GM11168 (cell line): ENCODE results near the gene BACH2.
"Not testable (repeated sequence)": the region's sequence is repeated elsewhere in the genome, so short reads cannot be mapped to it uniquely, and the experiment has no call there.

Experiments
- in situ Hi-C: fragments of 300-500 bp; cut with MboI; formaldehyde crosslinking; loops from one replicate; pipeline ENCODE4 v1.12.0; 2022; ENCODE audit warnings: low sequenced_read_pairs; ENCODE audit not compliant: unreplicated experiment

Gene BACH2

DNA sequence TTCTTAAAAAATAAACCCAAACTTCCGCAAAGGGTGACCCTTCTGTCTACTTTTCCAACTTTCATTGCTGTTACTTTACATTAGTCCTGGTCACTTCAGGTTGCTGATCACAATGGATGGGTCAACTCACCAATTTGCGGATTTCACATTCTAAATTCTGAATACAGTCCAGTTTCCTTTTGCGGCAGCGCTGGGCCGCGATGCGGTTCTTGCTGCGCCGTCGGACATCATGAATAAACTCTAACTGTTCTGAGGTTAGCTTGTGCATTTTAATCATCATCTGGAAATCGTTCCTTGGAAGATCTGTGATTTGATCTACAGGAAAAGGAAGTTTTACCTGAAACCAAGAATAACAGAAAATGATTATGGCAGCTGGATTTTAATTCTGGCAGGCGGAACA is 358.6 kb downstream of the BACH2 start:
- in situ Hi-C loops: loop anchor here (25.0 kb wide), 1 partner anchor 449 kb away; no protein-coding TSS in a partner anchor

DNA sequence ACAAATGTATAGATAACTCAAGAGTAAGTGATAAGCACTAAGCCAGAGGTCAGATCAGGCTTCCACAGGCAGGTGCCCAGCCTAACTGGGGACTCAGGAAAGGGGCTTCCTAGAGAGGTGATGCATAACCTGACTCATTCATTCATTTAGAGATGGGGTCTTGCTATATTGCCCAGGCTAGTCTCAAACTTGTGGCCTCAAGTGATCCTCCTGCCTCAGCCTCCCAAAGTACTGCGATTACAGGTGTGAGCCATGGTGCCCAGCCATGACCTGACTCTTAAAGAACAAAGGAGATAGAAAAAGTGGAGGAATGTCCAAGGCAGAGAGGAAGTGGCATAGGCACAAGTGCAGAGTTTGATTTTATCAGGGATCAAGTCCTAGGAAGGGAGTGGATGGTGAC is 360.5 kb downstream of the BACH2 start:
- in situ Hi-C loops: loop anchor here (25.0 kb wide), 1 partner anchor 451 kb away; no protein-coding TSS in a partner anchor

DNA sequence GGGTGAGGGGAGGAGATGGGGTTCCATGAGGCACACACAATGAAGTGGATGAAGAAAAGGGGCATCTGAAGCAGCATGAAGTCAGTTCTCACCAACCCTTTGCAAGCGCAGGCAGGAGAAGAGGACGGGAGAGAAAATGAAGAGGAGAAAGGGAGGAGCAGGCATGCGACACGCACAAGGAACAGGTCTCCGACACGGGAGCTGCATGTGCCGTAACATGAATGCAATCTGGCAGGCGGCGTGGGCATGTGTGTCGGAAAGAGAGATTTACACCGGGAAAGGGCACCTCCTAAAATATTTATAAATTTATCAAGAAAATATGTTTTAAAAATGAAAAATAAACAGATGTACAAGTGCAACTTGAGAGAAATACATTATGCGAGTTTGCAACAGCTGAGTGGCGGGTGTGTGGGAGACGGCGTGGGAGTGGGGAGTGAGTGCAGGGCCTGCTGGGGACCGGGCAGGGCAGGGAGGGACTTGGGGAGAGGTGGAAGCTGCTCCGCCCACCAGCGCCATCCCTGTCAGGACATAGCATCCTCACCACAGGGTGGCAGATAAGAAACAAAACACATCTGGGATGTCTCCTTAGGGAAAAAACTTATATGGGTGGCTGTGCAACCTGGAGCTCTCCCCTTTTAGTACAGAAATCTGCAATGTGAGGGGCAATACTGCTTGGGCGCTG is 361.8 kb downstream of the BACH2 start:
- in situ Hi-C loops: loop anchor here (25.0 kb wide), 1 partner anchor 452 kb away; no protein-coding TSS in a partner anchor

DNA sequence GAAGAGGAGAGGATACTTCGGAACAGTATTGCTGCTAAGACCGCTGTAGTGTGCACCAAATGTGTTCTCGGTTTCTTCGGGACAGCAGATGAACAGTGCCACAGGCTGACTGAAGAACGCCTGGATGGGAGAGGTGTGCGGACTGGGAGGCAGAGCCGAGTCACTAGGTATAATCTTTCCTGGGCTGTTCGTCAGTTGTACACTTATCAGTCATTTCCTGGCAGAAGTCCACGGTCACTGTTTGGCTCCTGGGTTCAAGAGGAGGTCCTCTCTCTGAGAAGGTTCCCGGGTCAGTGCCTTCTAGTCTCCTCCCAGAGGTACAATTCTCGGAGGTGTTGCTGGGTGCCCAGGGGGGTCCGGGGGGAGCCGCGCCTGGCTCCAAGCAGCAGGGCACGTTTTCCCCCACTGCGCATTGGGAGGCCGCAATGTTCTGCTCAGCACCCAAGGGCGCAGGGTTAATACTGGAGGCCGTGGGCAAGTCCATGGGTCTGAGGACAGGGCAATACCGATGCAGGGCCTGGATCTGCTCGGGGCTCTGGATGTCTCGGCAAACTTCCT is 364.3 kb downstream of the BACH2 start:
- in situ Hi-C loops: loop anchor here (25.0 kb wide), 1 partner anchor 455 kb away; no protein-coding TSS in a partner anchor

DNA sequence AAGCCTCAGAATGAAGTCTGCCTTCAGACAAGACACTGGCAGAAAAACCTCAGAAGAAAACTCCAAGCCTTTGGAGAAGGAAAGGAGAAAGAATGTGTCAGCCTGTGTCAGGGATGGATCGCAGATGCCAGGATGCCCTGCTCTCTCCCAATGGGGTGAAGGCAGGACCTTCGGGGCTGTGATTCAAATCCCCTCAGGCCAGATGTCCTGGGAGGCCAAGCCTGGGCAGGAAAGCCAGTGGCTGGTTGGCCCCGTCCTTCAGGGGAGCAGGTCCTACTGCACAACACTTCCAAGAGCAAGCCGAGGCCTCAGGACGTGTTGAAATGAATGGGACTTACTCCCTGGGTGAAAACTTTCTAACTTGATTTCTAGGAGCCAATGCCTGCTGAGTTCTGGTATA is 365.9 kb downstream of the BACH2 start:
- in situ Hi-C loops: loop anchor here (25.0 kb wide), 1 partner anchor 457 kb away; no protein-coding TSS in a partner anchor

DNA sequence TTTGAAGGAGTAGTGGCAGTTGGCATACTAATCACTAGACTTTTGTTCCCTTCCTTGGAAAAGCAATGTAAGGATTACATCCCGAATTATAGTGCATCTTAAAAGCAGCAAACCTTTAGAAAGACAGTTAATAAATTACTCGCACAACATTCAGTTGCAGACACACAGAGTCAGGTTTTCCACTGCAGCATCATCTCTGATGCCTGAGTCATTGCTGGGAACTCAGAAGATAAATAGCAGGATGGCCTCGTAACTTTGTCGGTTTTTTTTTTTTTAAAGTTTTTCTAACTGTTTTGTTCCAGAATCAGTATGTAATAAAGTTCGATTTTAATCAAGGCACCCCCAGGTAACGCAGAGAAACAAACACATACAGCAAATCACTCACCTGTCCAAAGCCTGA is 368.0 kb downstream of the BACH2 start:
- in situ Hi-C loops: loop anchor here (25.0 kb wide), 1 partner anchor 459 kb away; no protein-coding TSS in a partner anchor

DNA sequence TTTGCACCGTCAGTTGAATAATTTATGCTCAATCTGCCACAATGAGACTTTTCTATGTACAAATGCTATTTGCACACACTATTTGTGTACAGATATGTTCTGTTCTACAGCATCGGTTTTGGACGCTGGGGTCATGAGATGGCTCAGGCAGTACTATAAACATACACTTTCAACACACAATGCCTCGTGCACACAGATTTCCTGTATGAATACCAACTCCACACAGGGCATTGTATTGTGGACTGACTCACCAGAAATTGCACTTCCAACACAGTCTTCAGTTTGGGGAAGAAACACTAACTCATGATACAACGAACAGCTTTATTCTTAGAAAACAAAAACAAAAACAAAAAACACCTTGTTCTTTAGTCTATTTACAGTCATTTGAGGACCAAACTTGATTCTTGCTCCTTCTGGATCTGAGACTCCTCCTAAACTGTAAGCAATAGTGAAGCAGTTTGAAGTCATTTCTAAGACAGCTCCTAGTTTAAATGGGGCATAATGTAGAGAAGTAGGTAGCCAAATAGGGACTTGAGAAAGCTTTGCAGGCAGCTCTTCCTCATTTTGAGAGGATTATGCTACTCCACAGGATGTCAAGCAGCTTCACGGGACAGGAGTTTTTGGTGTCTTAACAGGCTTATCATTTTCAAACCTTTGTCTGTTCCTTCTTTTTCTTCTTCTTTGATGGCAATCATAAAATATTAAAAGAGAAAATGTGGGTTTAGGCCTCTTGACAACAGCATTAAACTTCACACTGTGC is 368.7 kb downstream of the BACH2 start:
- in situ Hi-C loops: loop anchor here (25.0 kb wide), 1 partner anchor 459 kb away; no protein-coding TSS in a partner anchor

DNA sequence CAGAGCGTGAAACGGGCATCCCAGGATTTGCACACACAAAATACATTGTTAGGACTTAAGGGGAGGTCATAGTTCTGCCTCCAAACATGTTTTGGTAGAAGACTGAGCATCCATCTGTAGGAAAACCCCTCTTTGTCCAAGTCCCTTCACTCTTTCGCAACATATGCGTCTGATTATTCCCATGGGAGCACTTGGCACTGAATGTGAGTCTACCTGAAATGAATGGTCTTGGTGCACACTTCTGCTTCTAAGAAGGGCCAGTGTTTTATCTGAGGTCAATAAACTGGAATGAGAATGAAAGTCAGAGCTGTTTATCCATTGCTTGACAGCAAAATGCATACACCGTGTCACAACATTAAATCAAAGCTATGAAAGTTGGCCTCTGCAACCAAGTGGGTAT is 369.4 kb downstream of the BACH2 start:
- in situ Hi-C loops: loop anchor here (25.0 kb wide), 1 partner anchor 460 kb away; no protein-coding TSS in a partner anchor

DNA sequence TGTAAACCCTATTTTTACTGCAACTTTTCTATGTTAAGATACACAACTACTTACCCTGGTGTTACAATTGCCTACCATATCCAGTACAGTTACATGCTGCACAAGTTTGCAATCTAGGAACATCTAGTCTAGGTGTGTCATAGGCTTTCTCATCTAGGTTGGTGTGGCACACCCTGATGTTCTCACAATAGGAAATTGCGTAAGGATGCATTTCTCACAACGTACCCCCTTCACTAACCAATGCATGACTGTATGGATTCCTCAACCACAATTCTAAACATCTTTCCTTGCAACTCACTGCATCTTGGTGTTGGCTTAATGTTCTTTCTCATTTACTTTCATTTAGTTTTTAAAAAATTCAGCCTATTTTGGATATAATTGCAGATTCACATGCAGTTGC is 370.8 kb downstream of the BACH2 start:
- in situ Hi-C loops: loop anchor here (25.0 kb wide), 1 partner anchor 461 kb away; no protein-coding TSS in a partner anchor

DNA sequence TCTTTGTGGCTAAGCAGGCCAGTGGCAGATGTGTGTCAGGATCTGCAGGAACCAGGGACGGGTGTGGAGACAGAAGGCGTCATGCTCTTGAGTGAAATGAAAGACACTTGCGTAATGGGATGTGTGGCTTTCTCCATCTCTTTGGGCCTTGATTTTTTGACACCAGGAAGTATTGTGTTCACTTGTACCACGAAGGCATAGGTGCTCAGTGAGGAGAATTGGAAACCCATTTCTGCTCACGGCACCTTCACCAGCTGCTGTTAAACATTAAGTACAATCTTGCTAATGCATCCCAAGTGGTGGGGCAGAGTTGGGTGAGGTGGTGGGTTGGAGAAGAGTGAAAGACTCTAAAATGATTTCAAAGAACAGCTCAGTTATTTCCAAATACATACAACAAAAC is 372.4 kb downstream of the BACH2 start:
- in situ Hi-C loops: no loop called here

DNA sequence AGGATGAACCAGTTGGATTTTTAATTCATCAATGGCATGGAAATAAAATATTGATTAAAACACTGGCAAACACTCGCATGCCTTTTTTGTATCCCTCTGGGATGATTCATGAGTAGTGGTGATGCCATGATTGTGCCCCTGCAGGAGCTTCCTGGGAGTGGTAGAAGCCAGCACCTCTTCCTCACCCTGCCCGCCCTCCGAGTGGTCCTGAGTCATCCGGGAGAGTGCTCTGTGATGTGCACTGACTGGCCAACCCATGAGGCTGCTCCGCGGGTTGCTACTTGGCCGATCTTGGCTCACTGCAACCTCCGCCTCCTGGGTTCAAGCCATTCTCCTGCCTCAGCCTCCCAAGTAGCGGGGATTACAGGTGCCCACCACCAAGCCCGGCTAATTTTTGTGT is 375.0 kb downstream of the BACH2 start:
- in situ Hi-C loops: no loop called here

DNA sequence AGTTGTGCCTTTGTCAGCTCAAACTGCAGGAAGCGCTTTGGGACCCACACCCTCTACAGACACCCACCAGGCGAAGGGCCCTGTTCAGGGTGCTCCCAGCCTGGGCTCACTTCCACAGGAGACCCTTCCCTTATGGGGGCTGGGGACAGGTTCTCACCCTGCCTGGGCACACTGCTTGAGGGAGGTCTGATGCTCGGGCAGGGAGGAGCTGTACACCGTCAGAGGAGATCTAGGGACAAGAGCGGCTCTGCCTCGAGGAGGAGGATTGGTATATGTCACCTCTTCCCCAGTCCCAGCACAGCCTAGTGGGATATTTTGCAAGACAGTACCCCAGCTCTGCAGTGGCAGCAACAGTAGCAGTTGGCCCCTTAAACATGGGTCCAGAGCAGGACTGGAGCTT is 375.4 kb downstream of the BACH2 start:
- in situ Hi-C loops: no loop called here

DNA sequence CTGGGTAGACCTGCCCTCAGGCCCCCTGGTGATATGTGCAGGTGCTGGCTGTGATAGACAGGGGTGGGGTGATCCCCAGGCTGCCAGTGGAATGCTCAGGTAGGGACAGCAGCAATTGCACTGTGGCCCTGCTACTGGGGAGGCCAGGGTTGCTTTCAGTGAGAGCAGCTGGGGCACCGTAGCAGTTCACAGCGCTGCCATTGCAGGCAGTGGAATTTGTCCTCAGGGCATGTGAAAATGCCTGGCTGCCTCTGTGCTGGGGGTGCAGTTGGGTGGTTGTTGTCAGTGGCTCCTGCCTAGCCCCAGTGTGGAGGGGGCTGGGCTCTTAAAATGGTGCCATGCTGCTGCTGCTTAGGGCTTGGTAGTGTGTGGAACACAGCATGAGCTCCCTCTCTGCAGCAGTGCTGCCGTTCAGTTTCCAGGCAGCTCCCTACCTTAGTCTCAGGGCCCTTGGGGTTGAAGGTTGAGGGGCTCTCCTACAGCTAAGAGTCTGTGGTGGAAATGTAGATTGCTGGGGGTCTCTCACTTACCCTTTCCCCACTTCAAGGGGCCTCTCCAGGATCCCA is 378.8 kb downstream of the BACH2 start:
- in situ Hi-C loops: no loop called here

DNA sequence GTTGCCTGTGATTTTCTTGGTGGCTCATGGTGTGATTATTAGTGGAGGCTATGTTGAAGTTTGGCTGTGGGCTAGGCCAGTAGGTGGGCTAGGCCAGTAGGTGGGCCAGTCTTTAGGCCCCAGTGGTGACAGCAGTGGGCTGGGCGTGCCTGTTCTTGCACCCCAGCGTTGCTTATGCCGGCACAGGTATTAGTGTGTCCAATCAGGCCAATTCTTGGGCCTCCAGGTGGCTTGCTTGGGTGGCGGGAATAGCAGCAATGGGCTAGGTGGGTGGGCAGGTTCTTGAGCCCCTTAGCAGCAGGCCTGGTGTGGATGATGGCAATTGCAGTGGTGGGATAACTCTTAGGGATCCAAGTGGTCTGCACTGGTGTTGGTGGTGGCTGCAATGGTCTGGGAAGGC is 379.4 kb downstream of the BACH2 start:
- in situ Hi-C loops: no loop called here

DNA sequence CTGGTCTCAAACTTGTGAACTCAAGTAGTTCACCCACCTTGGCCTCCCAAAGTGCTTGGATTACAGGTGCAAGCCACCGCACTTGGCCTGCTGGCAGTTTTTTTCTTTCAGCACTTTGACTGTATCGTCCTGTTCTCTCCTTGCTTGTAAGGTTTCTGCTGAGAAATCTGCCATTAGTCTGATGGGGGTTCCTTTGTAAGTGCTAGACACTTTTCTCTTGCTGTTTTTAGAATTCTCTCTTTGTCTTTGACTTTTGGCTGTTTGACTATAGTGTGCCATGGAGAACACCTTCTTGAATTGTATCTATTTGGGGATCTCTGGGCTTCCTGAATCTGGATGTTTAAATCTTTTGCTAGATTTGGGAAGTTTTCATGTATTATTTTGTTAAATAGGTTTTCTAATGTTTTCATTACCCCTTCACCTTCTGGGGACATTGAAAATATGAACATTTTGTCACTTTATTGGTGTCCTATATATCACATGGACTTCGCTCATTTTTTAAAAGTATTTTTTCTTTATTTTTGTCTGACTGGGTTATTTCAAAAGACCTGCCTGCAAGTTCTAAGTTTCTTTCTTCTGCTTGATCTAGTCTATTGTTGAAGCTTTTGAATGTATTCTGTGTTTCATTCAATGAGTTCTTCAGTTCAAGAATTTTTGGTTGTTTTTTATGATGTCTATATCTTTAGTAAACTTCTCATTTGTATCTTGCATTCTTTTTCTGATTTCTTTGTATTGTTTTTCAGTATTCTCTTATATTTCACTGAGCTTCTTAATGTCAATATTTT is 380.3 kb downstream of the BACH2 start:
- in situ Hi-C loops: no loop called here

DNA sequence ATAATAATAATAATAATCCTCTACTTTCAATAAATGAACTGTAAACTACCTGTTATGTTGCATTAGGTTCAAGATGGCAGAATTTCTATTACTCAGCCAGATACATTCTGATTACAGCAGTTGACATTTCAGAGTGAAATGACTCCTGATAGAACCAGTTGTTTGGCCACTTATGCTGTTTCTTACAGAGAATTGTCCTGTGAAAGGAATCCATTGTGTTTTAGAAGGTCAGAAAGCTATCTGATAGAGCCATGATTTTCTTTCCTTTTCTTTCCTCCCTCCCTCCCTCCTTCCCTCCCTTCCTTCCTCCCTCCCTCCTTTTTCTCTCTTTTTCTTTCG is 385.8 kb downstream of the BACH2 start:
- in situ Hi-C loops: no loop called here

DNA sequence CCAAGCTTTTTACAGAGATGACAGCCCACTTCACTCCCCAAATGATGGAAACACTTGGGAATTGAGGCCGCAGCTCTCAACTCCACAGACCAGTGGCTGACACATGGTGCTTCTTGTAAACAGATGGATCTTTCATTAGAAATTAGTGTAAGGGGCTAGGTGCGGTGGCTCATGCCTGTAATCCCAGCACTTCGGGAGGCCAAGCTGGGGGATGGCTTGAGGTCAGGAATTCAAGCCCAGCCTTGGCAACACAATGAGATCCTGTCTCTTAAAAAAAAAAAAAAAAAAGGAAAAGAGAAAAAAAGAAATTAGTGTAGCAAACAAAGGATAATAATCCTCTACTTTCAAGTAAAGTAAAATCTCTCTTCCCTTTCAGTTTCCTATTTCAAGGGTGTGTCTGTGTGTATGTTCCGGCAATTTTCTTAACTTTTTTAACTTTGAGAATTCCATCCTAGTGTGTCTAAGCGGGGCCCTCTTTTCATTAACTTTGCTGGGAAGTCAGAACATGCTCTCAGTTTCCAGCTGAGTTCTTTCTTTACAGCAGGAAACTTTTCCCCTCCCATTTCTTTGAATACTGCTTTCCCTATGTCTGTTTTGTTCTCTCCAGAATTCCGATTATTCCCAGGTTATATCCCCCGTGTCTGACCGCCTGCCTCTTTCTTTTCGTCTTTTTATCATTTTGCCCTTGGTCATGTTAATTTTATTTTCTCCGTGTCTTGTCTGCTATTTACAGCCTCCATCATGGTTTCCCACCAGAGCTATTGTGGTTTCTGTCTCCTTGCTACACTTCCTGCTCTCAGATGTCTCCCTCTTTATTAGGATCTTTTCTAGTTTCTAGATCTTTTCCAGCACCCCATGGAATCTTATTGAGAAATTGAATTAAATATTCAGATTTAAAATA is 386.4 kb downstream of the BACH2 start:
- in situ Hi-C loops: not testable (repeated sequence)

DNA sequence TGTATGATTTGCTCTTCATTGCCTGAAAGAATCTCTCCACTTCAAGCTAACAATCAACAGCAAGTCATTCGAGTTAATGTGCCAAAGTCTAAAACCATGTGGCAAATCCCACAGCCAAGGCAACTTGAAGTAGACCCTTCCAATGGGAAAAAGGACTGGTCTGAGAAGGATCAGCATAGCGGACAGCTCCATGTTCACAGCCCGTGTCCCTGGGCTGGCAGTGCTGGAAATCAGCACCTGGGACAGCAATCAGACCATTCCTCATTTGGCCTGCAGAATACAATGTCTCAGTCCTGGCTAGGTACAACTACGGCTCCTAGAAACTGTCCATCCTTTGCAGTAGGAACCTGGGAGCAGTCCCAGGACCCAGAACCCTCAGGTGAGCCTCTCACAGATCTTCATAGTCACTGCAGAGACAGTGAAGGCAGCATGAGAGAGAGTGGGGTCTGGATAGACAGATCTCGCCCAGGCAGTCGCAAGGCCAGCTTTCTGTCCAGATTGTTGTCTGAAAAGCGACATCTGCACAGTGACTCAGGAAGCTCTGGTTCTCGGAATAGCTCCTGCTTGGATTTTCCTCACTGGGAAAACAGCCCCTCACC is 401.3 kb downstream of the BACH2 start:
- in situ Hi-C loops: no loop called here

DNA sequence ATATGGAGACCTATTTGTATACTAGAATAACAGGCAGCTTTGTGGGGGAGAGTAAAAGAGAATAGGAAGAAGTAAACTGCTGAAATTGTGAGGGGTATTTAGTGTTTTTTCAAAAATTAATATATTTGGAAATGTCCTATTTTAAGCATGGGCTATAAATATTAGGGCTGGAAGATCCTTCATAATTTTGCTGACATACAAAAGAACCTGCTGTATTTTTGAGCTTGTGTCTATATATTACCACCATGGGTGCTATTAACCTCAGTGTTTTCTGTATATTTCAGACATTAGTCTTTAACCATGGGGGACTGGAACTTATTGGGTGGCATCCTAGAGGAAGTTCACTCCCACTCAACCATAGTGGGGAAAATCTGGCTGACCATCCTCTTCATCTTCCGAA is 402.5 kb downstream of the BACH2 start, which contains the start of gene GJA10:
Gene GJA10 (plus strand): TSS at position 301 of the 400 bp plus-strand sequence. CDS start 0 bp downstream, at position 301.
- in situ Hi-C loops: no loop called here
